Endodermal cell (in vitro differentiated cells): ENCODE measurements around the gene PACSIN1. TPM values are rescaled to one million over a fixed set of nuclear protein-coding genes. Genes with fewer than 3 reads are reported as not detected.

Experiments
- DNase-seq: peaks from one replicate; pipeline ENCODE4 v3.0.0-alpha.2; 2017
- H3K27ac ChIP-seq: 2 replicates; pipeline ENCODE4 v1.5.1; 2013; ENCODE audit warnings: mild to moderate bottlenecking, low read depth, low read length, moderate library complexity
- H3K27me3 ChIP-seq: 2 replicates; pipeline ENCODE4 v1.6.1; 2013; ENCODE audit warnings: mild to moderate bottlenecking, low read length, moderate library complexity; ENCODE audit not compliant: insufficient read depth, control insufficient read depth, poor library complexity, severe bottlenecking
- H3K36me3 ChIP-seq: 2 replicates; pipeline ENCODE4 v1.7.0; 2013; ENCODE audit warnings: mild to moderate bottlenecking, low read length, moderate library complexity; ENCODE audit not compliant: control insufficient read depth, insufficient read depth
- H3K4me1 ChIP-seq: one replicate; pipeline ENCODE4 v1.7.0; 2013; ENCODE audit warnings: low read length; ENCODE audit not compliant: control insufficient read depth, insufficient read depth
- H3K4me3 ChIP-seq: 2 replicates; pipeline ENCODE4 v1.5.1; 2013; ENCODE audit warnings: mild to moderate bottlenecking, low read length, moderate library complexity
- H3K9ac ChIP-seq: 2 replicates; pipeline ENCODE4 v1.6.1; 2013; ENCODE audit warnings: mild to moderate bottlenecking, low read length, moderate library complexity; ENCODE audit not compliant: poor library complexity, severe bottlenecking; ENCODE audit errors: extremely low read depth
- H3K9me3 ChIP-seq: 2 replicates; pipeline ENCODE4 v1.6.1; 2013; ENCODE audit warnings: mild to moderate bottlenecking, low read length, moderate library complexity; ENCODE audit not compliant: control insufficient read depth
- H3K27ac Mint-ChIP-seq: 2 replicates; pipeline ENCODE4 v1.8.0; 2020; ENCODE audit warnings: mixed read lengths
- H3K27me3 Mint-ChIP-seq: 2 replicates; pipeline ENCODE4 v1.8.0; 2021; ENCODE audit warnings: mild to moderate bottlenecking, mixed read lengths; ENCODE audit not compliant: insufficient read depth
- H3K36me3 Mint-ChIP-seq: 2 replicates; pipeline ENCODE4 v1.8.0; 2020; ENCODE audit warnings: low read depth, mixed read lengths
- H3K4me1 Mint-ChIP-seq: 2 replicates; pipeline ENCODE4 v1.8.0; 2020; ENCODE audit warnings: mixed read lengths
- H3K4me3 Mint-ChIP-seq: 2 replicates; pipeline ENCODE4 v1.8.0; 2020; ENCODE audit warnings: mild to moderate bottlenecking, moderate library complexity, mixed read lengths
- H3K9me3 Mint-ChIP-seq: 2 replicates; pipeline ENCODE4 v1.8.0; 2020; ENCODE audit warnings: mild to moderate bottlenecking, mixed read lengths
- WGBS, 2 experiments: methylation state at CpG; one replicate each; pipeline versions ENCODE4 v1.1.5 to v1.1.7; 2013; ENCODE audit warnings: missing lambda C conversion rate in 2 of 2, mixed read lengths in 1 of 2; ENCODE audit not compliant: insufficient coverage in 1 of 2, insufficient read length in 1 of 2; 5-methylcytosine and 5-hydroxymethylcytosine counted together
- total RNA-seq, 2 donors: library from RNA; stranded (reverse); fragmentation: NEBNext Ultra II Directional in 1 of 2; extraction: Animal tissue kit (Norgen Biotek cat#: 25700) in 1 of 2; gene quantifications; 2 replicates in 1 of 2; 3 replicates in 1 of 2; pipeline ENCODE4 v1.2.1, GENCODE V29; 2021
- TF ChIP-seq, protein P1 (sequence below): fragments of 200-600 bp; sonication (generic); conservative IDR thresholded peaks from 2 replicates; pipeline ENCODE4 v1.5.0; 2021; ENCODE audit warnings: antibody characterized with exemption, mild to moderate bottlenecking

The PACSIN1 gene
- total RNA-seq, 2 donors from 2014 or later, result 7.2 to 7.3 TPM

GRCh38 chr6:34525431-34526175, 59.7 kb downstream of the PACSIN1 start:
- Mint-ChIP-seq H3K9me3 (no peaks in the 10 kb centered on the region), H3K27me3 (peaks cover 8% of the 10 kb centered on the region), H3K36me3 (no peaks in the 10 kb centered on the region), H3K4me1 (peaks cover 1% of the 10 kb centered on the region), H3K27ac (peak overlapping the region; percentile 26), H3K4me3 (no peak overlapping the region)
- H3K4me3 ChIP-seq, result no peak overlapping the region
- WGBS, 2 experiments, result 92 to 95% methylated on average over 8 to 13 of the region's 13 CpGs
- no peak for DNase-seq
- TF ChIP-seq, protein P1, sequence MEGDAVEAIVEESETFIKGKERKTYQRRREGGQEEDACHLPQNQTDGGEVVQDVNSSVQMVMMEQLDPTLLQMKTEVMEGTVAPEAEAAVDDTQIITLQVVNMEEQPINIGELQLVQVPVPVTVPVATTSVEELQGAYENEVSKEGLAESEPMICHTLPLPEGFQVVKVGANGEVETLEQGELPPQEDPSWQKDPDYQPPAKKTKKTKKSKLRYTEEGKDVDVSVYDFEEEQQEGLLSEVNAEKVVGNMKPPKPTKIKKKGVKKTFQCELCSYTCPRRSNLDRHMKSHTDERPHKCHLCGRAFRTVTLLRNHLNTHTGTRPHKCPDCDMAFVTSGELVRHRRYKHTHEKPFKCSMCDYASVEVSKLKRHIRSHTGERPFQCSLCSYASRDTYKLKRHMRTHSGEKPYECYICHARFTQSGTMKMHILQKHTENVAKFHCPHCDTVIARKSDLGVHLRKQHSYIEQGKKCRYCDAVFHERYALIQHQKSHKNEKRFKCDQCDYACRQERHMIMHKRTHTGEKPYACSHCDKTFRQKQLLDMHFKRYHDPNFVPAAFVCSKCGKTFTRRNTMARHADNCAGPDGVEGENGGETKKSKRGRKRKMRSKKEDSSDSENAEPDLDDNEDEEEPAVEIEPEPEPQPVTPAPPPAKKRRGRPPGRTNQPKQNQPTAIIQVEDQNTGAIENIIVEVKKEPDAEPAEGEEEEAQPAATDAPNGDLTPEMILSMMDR, result no peak
- H3K9ac ChIP-seq, result no peak overlapping the region
- peaks cover 3% of the 10 kb centered on the region for H3K4me1 ChIP-seq
- H3K27ac ChIP-seq, result no peak overlapping the region
- no peaks in the 10 kb centered on the region for H3K27me3 ChIP-seq
- no peaks in the 10 kb centered on the region for H3K9me3 ChIP-seq
- H3K36me3 ChIP-seq, result no peaks in the 10 kb centered on the region

DNA sequence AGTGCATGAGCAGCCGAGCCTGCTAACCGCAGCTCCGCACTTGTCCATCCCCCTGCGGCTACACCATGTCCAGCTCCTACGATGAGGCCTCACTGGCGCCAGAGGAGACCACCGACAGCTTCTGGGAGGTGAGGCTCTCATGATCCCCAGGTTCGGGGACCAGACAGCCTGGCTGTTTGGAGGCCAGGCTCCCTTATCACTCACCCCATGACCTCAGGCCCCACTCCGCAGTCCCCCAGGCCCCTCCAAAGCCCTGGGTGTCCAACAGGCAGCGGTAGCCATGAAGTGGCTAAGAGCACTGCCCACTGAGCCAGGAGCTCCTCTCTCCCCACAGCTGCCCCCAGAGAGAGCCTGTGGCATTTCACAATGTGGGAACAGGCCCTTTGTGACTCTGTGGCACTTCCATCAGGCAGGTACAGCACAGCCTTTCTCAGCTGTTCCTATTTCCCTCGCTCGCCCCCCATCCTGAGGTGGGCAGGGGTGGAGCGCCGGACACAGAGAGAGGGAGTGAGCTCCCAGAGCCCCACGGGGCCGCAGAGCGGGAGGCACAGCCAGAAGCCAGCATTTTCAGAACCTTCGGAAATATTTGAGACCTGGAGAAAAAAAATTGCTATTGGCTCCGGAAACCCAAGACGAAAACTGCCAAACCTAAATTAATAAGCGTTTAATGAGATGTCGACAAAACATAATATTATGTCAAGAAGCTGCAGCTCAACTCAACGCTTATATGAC, 60.5 kb downstream of the PACSIN1 start:
- peaks cover 1% of the 10 kb centered on the region for H3K4me1 Mint-ChIP-seq
- peak overlapping the region; percentile 26 for H3K27ac Mint-ChIP-seq
- H3K4me3 Mint-ChIP-seq, result peak overlapping the region; percentile 36
- H3K27ac ChIP-seq, result no peak overlapping the region
- peaks cover 3% of the 10 kb centered on the region for H3K4me1 ChIP-seq
- no peak overlapping the region for H3K9ac ChIP-seq
- peaks cover 8% of the 10 kb centered on the region for H3K27me3 Mint-ChIP-seq
- H3K9me3 ChIP-seq, result no peaks in the 10 kb centered on the region
- DNase-seq, result peak; percentile 70
- 77 to 80% methylated on average over 17 to 23 of the region's 23 CpGs for WGBS, 2 experiments
- H3K36me3 ChIP-seq, result no peaks in the 10 kb centered on the region
- no peaks in the 10 kb centered on the region for H3K36me3 Mint-ChIP-seq
- no peaks in the 10 kb centered on the region for H3K9me3 Mint-ChIP-seq
- no peak overlapping the region for H3K4me3 ChIP-seq
- no peaks in the 10 kb centered on the region for H3K27me3 ChIP-seq
- TF ChIP-seq, protein P1, result no peak

DNA sequence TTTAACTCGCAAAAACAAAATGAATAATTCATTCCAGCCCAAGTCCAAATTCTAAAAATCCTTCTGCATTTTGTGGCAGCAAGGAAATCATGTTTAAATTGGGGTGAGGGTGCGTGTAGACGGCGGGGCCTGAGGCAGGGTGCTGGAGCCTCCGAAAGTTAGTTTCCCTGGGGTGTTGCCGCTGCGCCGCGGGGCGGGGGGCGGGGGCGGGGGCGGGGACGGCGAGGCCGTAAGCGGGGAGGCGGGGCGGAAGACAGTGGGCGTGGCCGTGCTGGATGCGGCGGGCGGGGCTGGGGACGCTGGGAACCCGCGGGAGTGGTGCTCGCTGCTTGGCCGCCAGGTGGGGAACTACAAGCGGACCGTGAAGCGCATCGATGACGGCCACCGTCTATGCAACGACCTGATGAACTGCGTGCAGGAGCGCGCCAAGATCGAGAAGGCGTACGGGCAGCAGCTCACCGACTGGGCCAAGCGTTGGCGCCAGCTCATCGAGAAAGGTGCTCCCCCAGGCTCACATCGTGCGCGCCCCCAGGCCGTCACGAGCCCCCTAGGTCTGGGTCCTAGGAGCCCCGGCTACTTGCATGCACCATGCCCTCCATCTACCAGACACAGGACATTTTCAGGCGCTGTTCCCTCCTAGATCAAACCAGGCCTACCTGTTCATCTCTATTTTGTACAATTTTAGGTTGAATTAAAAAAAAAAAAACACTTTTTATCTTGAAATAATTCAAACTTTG, 61.3 kb downstream of the PACSIN1 start:
- Histone ChIP-seq H3K36me3 (no peaks in the 10 kb centered on the region), H3K4me1 (peaks cover 3% of the 10 kb centered on the region), H3K27ac (no peak overlapping the region), H3K4me3 (no peak overlapping the region), H3K9me3 (no peaks in the 10 kb centered on the region), H3K9ac (no peak overlapping the region), H3K27me3 (no peaks in the 10 kb centered on the region)
- TF ChIP-seq, protein P1, result peak; percentile 88
- WGBS, 2 experiments, result 5 to 7% methylated on average over 20 to 53 of the region's 53 CpGs
- DNase-seq, result peak; percentile 98
- Mint-ChIP-seq H3K27me3 (peaks cover 8% of the 10 kb centered on the region), H3K36me3 (no peaks in the 10 kb centered on the region), H3K4me1 (peaks cover 1% of the 10 kb centered on the region), H3K9me3 (no peaks in the 10 kb centered on the region), H3K4me3 (peak overlapping the region; percentile 36), H3K27ac (no peak overlapping the region)
